ENCODE results near the gene TAF1. TPM values are rescaled to one million over a fixed set of nuclear protein-coding genes. Genes with fewer than 3 reads are reported as not detected.
"Not testable (repeated sequence)": the region's sequence is repeated elsewhere in the genome, so short reads cannot be mapped to it uniquely, and the experiment has no call there.

TAF1 gene
- 14.0 and 16.4 TPM in 2 replicates for total RNA-seq (2014; rRNA removed; shearing (Covaris generic))

GRCh38 chrX:71365875-71366673 is at the start of gene TAF1:
Gene TAF1, plus strand, starts transcription at chrX:71366357. Its CDS starts 18 bp downstream, at chrX:71366375.
- peak within 1 kb of the TSS; percentile 68 for H3K4me3 ChIP-seq
- peak within 1 kb of the TSS; percentile 93 for H3K27ac ChIP-seq
- H3K4me1 ChIP-seq (replicated peaks): peaks cover 3% of the 10 kb centered on the region; the same call in 1 of the 2 replicates
- H3K36me3 ChIP-seq: peaks cover 25% of the 10 kb centered on the region
- H3K9me3 ChIP-seq (replicated peaks): no peaks in the 10 kb centered on the region
- H3K27me3 ChIP-seq (replicated peaks): no peaks in the 10 kb centered on the region
- peak; percentile 91 to 95 for DNase-seq (ENCODE audit: low read depth in 1 of 2, low spot score in 2 of 2)

DNA sequence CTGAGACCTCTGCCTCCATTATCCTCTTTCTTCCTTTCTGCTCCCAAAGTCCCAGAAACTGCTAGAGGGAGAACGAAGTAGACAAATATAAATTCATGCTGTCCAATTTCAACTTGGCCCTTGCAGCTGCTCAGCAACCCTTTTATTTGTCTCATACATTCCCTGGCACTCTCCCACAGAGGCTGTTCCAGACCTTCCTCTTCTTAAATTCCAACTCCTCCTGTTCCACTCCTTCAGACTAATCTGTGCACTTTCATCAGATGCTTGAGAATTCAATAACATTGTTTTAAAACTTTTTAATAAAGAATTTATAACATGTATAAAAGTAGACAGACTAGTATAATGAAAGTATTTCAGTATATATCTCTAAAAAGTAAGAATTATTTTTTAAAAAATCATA is 49.2 kb upstream of the TAF1 start:
- H3K36me3 ChIP-seq; H3K27ac ChIP-seq; H3K27me3 ChIP-seq (replicated peaks); H3K4me3 ChIP-seq; DNase-seq (ENCODE audit: low read depth in 1 of 2, low spot score in 2 of 2); H3K9me3 ChIP-seq (replicated peaks); H3K4me1 ChIP-seq (replicated peaks): not testable (repeated sequence)

GRCh38 chrX:71320126-71320525 is 46.0 kb upstream of the TAF1 start:
- DNase-seq (ENCODE audit: low read depth in 1 of 2, low spot score in 2 of 2): no peak
- H3K9me3 ChIP-seq (replicated peaks): no peaks in the 10 kb centered on the region
- H3K36me3 ChIP-seq: no peaks in the 10 kb centered on the region
- H3K4me1 ChIP-seq (replicated peaks): no peaks in the 10 kb centered on the region
- no peak overlapping the region for H3K4me3 ChIP-seq
- H3K27ac ChIP-seq: no peak overlapping the region
- no peaks in the 10 kb centered on the region for H3K27me3 ChIP-seq (replicated peaks)

GRCh38 chrX:71321731-71322130 is 44.4 kb upstream of the TAF1 start:
- Histone ChIP-seq H3K36me3 (no peaks in the 10 kb centered on the region), H3K27ac (no peak overlapping the region), H3K4me3 (no peak overlapping the region), H3K4me1 (replicated peaks) (no peaks in the 10 kb centered on the region), H3K27me3 (replicated peaks) (no peaks in the 10 kb centered on the region), H3K9me3 (replicated peaks) (no peaks in the 10 kb centered on the region)
- DNase-seq (ENCODE audit: low read depth in 1 of 2, low spot score in 2 of 2): no peak

- H3K9me3 ChIP-seq (replicated peaks); DNase-seq (ENCODE audit: low read depth in 1 of 2, low spot score in 2 of 2); H3K4me1 ChIP-seq (replicated peaks); H3K4me3 ChIP-seq; H3K27ac ChIP-seq; H3K27me3 ChIP-seq (replicated peaks); H3K36me3 ChIP-seq: not testable (repeated sequence)
Measured at GRCh38 chrX:71324452-71324851, 41.7 kb upstream of the TAF1 start.

- Histone ChIP-seq H3K4me3 (no peak overlapping the region), H3K9me3 (replicated peaks) (no peaks in the 10 kb centered on the region), H3K27ac (no peak overlapping the region), H3K36me3 (no peaks in the 10 kb centered on the region), H3K4me1 (replicated peaks) (no peaks in the 10 kb centered on the region), H3K27me3 (replicated peaks) (no peaks in the 10 kb centered on the region)
- no peak for DNase-seq (ENCODE audit: low read depth in 1 of 2, low spot score in 2 of 2)
Measured at GRCh38 chrX:71326394-71326793, 39.8 kb upstream of the TAF1 start.

DNA sequence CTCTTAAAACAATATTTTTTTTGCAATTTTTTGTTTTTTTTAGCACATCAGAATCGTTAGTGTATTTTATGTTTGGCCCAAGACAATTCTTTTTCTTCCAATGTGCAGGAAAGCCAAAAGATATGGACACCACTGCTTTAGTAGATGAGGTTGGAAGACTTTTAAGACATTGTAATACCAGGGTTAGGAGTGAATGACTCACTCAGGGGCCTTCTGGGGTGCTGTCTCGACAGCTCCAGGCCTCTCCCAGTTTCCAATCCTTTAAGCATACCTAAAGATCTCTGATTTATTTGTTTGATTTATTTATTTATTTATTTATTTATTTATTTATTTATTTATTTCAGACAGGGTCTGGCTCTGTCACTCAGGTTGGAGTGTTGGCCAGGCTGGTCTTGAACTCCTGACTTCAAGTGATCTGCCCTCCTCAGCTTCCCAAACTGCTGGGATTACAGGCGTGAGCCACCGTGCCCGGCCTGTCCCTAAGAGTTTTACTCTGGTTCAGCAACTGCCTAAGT is 16.9 kb upstream of the TAF1 start:
- H3K9me3 ChIP-seq (replicated peaks); H3K36me3 ChIP-seq; H3K4me1 ChIP-seq (replicated peaks); H3K27me3 ChIP-seq (replicated peaks); H3K27ac ChIP-seq; DNase-seq (ENCODE audit: low read depth in 1 of 2, low spot score in 2 of 2); H3K4me3 ChIP-seq: not testable (repeated sequence)

DNA sequence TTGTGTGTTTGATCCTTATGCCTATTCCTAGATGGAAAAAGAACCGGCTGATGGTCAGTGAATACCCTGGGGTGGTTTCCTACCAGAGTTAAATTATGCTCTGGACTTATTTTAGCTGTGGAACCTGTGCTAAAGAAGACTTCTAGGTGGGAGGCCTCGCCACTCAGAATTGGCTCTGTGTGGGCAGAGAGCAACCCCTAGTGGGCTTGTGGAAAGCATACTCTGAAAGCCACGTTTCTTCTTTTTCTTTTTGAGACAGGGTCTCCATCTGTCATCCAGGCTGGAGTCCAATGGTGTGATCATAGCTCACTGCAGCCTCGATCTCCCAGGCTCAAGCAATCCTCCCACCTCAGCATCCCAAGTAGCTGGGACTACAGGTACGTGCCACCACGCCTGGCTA is 16.3 kb upstream of the TAF1 start:
- H3K9me3 ChIP-seq (replicated peaks); H3K27ac ChIP-seq; DNase-seq (ENCODE audit: low read depth in 1 of 2, low spot score in 2 of 2); H3K4me3 ChIP-seq; H3K36me3 ChIP-seq; H3K27me3 ChIP-seq (replicated peaks); H3K4me1 ChIP-seq (replicated peaks): not testable (repeated sequence)

GRCh38 chrX:71352439-71352838 is 13.7 kb upstream of the TAF1 start:
- H3K36me3 ChIP-seq; H3K9me3 ChIP-seq (replicated peaks); H3K27me3 ChIP-seq (replicated peaks); H3K27ac ChIP-seq; H3K4me1 ChIP-seq (replicated peaks); H3K4me3 ChIP-seq; DNase-seq (ENCODE audit: low read depth in 1 of 2, low spot score in 2 of 2): not testable (repeated sequence)

GRCh38 chrX:71364221-71364620 is 1.9 kb upstream of the TAF1 start:
- Histone ChIP-seq H3K27ac (no peak overlapping the region), H3K9me3 (replicated peaks) (no peaks in the 10 kb centered on the region), H3K4me1 (replicated peaks) (peaks cover 3% of the 10 kb centered on the region; the same call in 1 of the 2 replicates), H3K27me3 (replicated peaks) (no peaks in the 10 kb centered on the region), H3K4me3 (no peak overlapping the region), H3K36me3 (peaks cover 12% of the 10 kb centered on the region)
- no peak for DNase-seq (ENCODE audit: low read depth in 1 of 2, low spot score in 2 of 2)

- H3K9me3 ChIP-seq (replicated peaks): no peaks in the 10 kb centered on the region
- peak overlapping the region; percentile 47 for H3K4me3 ChIP-seq
- H3K27ac ChIP-seq: peak overlapping the region; percentile 93
- peaks cover 20% of the 10 kb centered on the region for H3K36me3 ChIP-seq
- peaks cover 3% of the 10 kb centered on the region; the same call in 1 of the 2 replicates for H3K4me1 ChIP-seq (replicated peaks)
- H3K27me3 ChIP-seq (replicated peaks): no peaks in the 10 kb centered on the region
- DNase-seq (ENCODE audit: low read depth in 1 of 2, low spot score in 2 of 2): no peak
Measured at GRCh38 chrX:71365356-71365874, 742 bp upstream of the TAF1 start.

DNA sequence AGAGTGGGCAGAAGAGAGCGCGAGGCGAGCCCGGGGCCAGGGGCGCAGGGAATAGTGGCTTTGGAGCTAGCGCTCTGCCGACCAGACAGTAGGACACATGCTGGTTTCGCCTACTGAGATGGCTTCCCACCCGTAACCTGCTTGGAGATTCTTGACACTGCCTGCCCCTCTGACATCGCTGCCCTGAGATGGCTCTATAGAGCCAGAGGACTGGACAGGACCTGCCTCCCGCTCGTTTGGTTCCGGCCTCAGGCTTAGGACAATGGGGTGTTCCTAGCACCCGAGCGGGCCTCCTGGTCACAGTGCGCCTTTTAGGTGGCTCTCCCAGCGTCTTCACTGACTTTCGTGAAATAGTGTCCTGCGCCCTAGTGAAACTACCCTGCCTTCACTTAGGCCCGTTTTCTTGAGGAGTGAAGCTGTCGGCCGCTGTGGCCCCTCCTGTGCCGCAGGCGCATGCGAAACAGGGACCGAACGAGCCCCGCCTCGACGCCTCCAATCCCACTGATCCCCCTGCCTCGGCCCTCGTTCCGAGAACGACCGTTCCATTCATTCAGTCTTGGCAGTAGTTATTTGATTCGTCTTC is 608 bp downstream of the TAF1 start:
- Histone ChIP-seq H3K4me3 (peak overlapping the region; percentile 68), H3K9me3 (replicated peaks) (no peaks in the 10 kb centered on the region), H3K27me3 (replicated peaks) (no peaks in the 10 kb centered on the region), H3K36me3 (peaks cover 31% of the 10 kb centered on the region), H3K27ac (peak overlapping the region; percentile 82), H3K4me1 (replicated peaks) (peaks cover 3% of the 10 kb centered on the region; the same call in 1 of the 2 replicates)
- peak; percentile 27 to 39 for DNase-seq (ENCODE audit: low read depth in 1 of 2, low spot score in 2 of 2)

DNA sequence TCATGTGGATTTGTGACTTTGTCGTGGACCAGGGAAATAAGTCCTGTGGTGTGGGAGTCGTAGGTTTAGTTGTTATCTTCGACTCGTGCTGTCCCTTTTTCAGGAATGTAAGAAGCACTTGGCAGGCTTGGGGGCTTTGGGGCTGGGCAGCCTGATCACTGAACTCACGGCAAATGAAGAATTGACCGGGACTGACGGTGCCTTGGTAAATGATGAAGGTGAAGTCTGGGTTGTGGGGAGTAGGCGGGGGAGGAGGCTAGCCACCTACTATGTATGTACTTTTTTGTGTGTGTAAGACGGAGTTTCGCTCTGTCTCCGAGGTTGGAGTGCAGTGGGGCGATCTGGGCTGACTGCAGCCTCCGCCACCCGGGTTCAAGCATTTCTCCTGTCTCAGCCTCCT is 1.2 kb downstream of the TAF1 start:
- Histone ChIP-seq H3K4me1 (replicated peaks) (peaks cover 3% of the 10 kb centered on the region; the same call in 1 of the 2 replicates), H3K4me3 (peak overlapping the region; percentile 68), H3K27me3 (replicated peaks) (no peaks in the 10 kb centered on the region), H3K36me3 (peaks cover 34% of the 10 kb centered on the region), H3K9me3 (replicated peaks) (no peaks in the 10 kb centered on the region), H3K27ac (peak overlapping the region; percentile 82; the same call in 1 of the 2 replicates)
- no peak for DNase-seq (ENCODE audit: low read depth in 1 of 2, low spot score in 2 of 2)

DNA sequence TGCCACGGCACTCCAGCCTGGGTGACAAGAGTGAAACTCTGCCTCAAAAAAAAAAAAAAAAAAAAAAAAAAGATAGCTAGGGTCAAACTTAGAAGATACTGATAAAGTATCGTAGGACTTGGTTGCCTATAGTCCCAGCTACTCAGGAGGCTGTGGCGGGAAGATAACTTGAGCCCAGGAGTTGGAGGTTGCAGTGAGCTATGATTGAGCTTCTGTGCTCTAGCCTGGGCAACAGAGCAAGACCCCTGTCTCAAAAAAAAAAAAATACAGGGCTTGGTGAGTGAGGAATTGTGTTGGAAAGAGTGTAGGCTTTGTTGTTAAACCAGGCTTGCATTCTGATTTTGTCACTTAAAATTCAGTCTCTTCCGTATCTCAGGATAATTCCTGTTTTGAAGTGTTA is 6.2 kb downstream of the TAF1 start:
- DNase-seq (ENCODE audit: low read depth in 1 of 2, low spot score in 2 of 2): no peak

More for the DNA sequence above, 6.2 kb downstream of the TAF1 start:
- Histone ChIP-seq H3K4me3 (no peak overlapping the region), H3K27me3 (replicated peaks) (no peaks in the 10 kb centered on the region), H3K36me3 (peaks cover 58% of the 10 kb centered on the region), H3K4me1 (replicated peaks) (peaks cover 3% of the 10 kb centered on the region; the same call in 1 of the 2 replicates), H3K9me3 (replicated peaks) (no peaks in the 10 kb centered on the region), H3K27ac (no peak overlapping the region)
